Astrocyte of the spinal cord (primary cell): ENCODE results near the gene TEN1.

ENCODE experiments used
- DNase-seq: peaks from one replicate; pipeline ENCODE4 v3.0.0; 2011; ENCODE audit warnings: low read depth, low spot score
- H3K4me3 ChIP-seq: 2 replicates; pipeline ENCODE4 v1.5.1; 2011; ENCODE audit warnings: low read depth, mild to moderate bottlenecking, low read length, moderate library complexity
- CTCF ChIP-seq: IDR thresholded peaks from 2 replicates; pipeline ENCODE4 v1.5.1; 2012; ENCODE audit warnings: low read depth, mild to moderate bottlenecking, low read length, inconsistent platforms
- in situ Hi-C: cut with HindIII; loops from 2 replicates; pipeline ENCODE4 v1.10.0; 2017; ENCODE audit warnings: low sequenced_read_pairs

Gene TEN1

GRCh38 chr17:76009969-76010661 lies 31.1 kb downstream of the TEN1 start:
- in situ Hi-C loops: no loop called here
- no peak for TF ChIP-seq CTCF

DNA sequence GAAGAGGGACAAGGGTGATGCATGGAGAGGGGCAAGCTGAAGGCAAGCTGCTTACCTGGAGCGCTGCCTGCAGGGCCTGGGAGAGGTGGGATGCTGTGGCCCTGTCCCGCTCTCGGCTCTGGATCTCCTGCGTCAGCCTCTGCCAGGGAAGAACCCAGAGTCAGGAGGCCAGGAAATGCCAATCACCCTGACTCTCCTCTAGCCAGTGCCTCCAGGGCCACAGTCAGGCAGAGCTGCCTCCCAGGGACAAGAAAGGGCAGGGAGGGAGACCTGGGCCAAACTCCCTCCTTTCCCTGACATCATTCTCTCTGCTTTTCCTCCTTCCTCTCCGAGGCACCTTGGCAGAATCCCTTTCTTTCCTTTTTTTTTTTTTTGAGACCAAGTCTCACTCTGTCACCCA lies 32.9 kb downstream of the TEN1 start:
- no peak for TF ChIP-seq CTCF
- no peak for DNase-seq
- in situ Hi-C loops: no loop called here
- no peak overlapping the region for H3K4me3 ChIP-seq

More at GRCh38 chr17:76009969-76010661, 31.1 kb downstream of the TEN1 start:
- DNase-seq: no peak
- no peak overlapping the region for H3K4me3 ChIP-seq

GRCh38 chr17:76013377-76013932 lies 34.4 kb downstream of the TEN1 start:
- in situ Hi-C loops: no loop called here
- no peak for DNase-seq
- no peak for TF ChIP-seq CTCF
- H3K4me3 ChIP-seq: no peak overlapping the region

DNA sequence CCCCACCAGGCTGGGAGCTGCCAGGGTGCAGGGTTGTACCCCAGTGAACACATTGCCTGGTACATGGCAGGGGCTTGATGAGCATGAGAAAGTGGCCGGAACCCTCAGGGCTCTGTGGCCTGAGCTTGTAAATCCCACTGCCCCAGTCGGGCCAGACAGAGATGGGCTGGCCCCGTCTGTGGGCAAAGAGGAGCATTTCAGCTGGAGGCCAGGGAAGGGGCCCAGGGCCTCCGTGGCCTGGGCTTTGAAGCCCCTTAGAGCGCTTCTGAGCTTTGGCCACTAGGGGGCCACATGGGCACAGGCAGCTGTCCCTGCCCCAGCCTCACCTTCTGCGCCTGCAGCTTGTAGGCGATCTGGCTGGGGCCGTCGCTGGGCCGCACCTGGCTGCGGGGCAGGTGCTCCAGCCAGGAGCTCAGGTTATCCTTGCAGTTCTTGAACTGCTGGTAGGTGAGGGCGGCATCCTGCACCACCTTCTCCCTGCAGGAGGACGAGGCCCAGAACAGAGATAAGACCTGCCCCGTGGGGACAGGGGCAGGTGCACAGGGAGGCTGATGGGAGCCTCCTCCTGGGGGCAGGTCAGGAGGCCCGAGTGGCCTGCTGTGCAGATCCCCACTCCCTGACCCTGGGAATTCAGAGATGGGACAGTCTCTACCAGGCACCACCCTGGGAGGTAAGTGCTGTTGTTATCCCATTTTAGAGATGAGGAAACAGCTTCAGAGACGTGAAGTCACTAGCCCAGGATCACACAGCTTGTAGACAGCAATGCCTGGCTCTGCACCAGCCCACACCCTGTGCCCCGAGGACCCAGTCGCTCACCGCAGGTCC lies 35.3 kb downstream of the TEN1 start:
- TF ChIP-seq CTCF: peak; percentile 96
- H3K4me3 ChIP-seq: no peak overlapping the region
- DNase-seq: peak; percentile 62
- in situ Hi-C loops: no loop called here

DNA sequence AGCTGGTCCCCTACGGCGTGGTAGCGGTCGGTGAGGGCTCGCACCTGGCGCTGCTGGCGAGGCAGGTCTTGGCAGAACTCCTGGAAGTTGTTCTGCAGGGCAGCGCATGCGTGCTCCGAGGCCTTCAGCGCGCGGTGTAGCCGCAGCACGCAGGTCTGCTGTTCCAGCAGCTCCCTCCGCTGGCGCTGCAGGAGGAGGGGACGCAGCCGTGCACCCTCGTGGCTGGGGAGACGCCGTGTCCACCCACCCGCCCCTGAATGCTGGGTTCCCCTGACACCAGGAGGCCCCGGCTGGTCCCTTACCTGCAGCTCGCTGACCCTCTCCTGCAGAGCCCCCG lies 35.9 kb downstream of the TEN1 start:
- DNase-seq: no peak
- no peak overlapping the region for H3K4me3 ChIP-seq
- no peak for TF ChIP-seq CTCF
- in situ Hi-C loops: no loop called here

- TF ChIP-seq CTCF: no peak
- DNase-seq: no peak
- H3K4me3 ChIP-seq: no peak overlapping the region
- in situ Hi-C loops: no loop called here
Measured at GRCh38 chr17:76017481-76018339, 38.7 kb downstream of the TEN1 start.
